AG10803 (cell line): ENCODE results near the gene PKP4.

ENCODE experiments used
- DNase-seq: peaks from one replicate; pipeline ENCODE4 v3.0.0; 2010; ENCODE audit warnings: low read depth
- H3K4me3 ChIP-seq: 2 replicates; pipeline ENCODE4 v1.5.1; 2011; ENCODE audit warnings: mild to moderate bottlenecking, low read length, control low read depth
- TF ChIP-seq, protein P1 (sequence below): conservative IDR thresholded peaks from 2 replicates; pipeline ENCODE4 v1.5.1; 2011; ENCODE audit warnings: mild to moderate bottlenecking, low read length, control low read depth, inconsistent platforms

PKP4 gene, protein sequence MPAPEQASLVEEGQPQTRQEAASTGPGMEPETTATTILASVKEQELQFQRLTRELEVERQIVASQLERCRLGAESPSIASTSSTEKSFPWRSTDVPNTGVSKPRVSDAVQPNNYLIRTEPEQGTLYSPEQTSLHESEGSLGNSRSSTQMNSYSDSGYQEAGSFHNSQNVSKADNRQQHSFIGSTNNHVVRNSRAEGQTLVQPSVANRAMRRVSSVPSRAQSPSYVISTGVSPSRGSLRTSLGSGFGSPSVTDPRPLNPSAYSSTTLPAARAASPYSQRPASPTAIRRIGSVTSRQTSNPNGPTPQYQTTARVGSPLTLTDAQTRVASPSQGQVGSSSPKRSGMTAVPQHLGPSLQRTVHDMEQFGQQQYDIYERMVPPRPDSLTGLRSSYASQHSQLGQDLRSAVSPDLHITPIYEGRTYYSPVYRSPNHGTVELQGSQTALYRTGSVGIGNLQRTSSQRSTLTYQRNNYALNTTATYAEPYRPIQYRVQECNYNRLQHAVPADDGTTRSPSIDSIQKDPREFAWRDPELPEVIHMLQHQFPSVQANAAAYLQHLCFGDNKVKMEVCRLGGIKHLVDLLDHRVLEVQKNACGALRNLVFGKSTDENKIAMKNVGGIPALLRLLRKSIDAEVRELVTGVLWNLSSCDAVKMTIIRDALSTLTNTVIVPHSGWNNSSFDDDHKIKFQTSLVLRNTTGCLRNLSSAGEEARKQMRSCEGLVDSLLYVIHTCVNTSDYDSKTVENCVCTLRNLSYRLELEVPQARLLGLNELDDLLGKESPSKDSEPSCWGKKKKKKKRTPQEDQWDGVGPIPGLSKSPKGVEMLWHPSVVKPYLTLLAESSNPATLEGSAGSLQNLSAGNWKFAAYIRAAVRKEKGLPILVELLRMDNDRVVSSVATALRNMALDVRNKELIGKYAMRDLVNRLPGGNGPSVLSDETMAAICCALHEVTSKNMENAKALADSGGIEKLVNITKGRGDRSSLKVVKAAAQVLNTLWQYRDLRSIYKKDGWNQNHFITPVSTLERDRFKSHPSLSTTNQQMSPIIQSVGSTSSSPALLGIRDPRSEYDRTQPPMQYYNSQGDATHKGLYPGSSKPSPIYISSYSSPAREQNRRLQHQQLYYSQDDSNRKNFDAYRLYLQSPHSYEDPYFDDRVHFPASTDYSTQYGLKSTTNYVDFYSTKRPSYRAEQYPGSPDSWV

DNA sequence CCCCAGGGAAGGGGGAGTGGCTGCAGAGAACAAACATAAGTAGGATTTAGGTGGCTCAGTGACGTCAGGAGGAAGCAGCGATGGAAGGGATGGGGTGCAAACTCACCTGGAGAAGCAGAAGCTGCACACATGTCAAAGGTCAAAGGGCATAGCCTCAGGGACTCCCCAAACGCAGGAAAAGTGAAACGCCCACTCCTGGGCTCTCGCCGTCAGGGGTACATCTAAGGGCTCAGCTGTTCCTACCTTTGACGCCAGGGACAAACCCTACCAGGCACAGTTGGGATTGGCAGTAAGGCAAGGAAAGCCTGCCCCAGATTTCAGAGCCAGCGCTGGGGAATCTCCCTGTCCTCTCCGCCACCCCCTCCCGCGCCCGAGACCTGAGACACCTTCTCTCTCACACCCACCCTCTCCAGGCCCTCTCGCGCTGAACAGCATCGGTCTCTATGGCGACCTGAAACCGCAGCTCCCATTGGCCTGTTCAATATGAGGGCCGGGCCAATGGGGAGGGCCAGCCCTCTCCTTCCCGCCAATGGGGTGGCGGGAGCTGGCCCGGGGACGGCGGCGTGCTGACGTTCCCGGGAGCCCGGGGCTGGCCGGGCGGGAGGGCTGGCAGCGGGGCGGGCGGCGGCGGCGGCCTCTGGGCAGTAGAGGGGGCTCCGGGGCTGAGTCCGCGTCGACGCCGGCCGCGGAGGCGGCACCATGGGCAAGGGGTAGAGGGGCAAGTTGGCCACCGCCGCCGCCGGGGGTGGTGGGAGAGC, at the start of gene PKP4, which contains the start of gene CCDC148:
Gene PKP4, plus strand, starts transcription at position 644 of the 758 bp plus-strand sequence. CDS start 76,233 bp downstream, outside the sequence.
Gene CCDC148, minus strand, starts transcription at position 445 of the 758 bp plus-strand sequence. Its CDS starts 314 bp downstream, at position 131.
- peak; percentile 90 for DNase-seq
- TF ChIP-seq, protein P1, sequence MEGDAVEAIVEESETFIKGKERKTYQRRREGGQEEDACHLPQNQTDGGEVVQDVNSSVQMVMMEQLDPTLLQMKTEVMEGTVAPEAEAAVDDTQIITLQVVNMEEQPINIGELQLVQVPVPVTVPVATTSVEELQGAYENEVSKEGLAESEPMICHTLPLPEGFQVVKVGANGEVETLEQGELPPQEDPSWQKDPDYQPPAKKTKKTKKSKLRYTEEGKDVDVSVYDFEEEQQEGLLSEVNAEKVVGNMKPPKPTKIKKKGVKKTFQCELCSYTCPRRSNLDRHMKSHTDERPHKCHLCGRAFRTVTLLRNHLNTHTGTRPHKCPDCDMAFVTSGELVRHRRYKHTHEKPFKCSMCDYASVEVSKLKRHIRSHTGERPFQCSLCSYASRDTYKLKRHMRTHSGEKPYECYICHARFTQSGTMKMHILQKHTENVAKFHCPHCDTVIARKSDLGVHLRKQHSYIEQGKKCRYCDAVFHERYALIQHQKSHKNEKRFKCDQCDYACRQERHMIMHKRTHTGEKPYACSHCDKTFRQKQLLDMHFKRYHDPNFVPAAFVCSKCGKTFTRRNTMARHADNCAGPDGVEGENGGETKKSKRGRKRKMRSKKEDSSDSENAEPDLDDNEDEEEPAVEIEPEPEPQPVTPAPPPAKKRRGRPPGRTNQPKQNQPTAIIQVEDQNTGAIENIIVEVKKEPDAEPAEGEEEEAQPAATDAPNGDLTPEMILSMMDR: peak; percentile 37
- peak within 1 kb of the TSS; percentile 87 for H3K4me3 ChIP-seq

DNA sequence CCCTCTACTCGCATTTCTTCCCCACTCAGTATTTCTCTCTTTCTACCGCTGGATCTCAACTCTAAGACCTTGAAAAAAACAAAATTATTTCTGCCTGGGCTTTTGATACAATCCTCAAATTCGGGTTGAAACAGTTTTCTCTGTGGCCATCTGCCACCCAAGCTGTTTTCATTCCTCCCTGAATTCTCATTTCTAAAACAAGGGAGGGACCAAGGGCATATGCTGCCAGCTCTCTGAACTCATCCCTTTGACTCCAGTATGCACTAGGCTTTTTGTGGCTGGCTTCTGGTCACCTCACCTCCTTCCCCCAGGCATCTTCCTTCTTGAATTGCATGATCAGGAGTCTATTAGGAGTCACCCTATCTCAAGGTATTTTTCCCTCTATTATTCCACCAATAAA, 49.7 kb upstream of the PKP4 start:
- TF ChIP-seq, protein P1: no peak

DNA sequence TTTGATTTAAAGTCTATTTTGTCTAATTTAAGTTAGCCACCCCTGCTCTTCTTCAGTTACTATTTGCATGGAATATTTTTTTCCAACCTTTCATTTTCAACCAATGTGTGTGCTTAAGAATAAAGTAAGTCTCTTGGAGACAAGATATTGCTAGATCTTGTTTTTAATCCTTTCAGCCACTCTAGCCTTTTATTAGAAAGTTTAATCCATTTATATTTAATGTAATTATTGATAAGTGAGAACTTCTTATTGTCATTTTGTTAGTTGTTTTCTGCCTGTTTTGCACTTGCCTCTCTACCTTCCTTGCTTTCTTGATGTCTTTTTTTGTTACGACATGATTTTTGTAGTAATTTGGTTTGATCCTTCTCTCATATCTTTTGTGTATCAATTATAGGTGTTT, 46.6 kb upstream of the PKP4 start:
- DNase-seq: no peak
- H3K4me3 ChIP-seq: no peak overlapping the region
- TF ChIP-seq, protein P1: no peak

More for the DNA sequence above, 49.7 kb upstream of the PKP4 start:
- DNase-seq: peak; percentile 23
- no peak overlapping the region for H3K4me3 ChIP-seq

DNA sequence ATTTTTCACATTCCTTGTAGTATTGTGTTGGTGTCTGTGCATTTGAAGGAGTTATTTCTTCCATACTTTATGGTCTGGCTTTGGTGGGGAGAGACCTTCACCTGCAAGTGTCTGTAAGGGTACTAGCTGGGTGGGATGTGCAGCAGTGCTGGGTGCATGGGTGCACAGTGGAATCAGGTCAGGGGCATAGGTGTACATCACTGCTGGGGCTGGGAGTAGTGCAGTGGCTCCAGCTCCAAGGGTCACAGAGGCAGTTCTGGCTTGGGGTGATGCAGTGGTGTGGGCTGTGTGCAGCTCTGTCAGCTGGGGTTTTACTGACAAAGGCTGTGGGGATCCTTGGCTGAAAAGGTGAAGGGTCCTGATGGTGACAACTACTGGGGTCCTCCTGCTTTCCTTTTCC, 45.0 kb upstream of the PKP4 start:
- no peak overlapping the region for H3K4me3 ChIP-seq
- DNase-seq: no peak
- TF ChIP-seq, protein P1: no peak

DNA sequence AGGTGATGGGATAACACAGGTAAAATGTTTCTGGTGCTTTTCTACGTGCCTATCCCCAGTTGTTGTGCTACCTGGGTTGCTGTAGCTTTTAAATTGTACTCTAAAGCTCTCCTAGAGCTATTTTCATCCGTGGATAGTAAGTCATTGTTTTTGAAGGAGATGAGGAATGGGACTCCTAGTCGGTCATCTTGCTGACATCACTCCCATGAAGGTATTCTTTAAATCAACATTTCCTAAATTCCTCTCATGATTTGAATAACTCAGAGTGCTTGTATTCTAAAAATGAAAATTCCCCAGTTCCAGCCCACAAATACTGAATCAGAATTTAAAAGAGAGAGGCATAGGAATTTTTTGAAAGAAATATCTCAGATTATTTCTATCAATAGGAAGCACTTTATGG, 44.5 kb upstream of the PKP4 start:
- H3K4me3 ChIP-seq: no peak overlapping the region
- peak; percentile 80 for DNase-seq
- TF ChIP-seq, protein P1: no peak

DNA sequence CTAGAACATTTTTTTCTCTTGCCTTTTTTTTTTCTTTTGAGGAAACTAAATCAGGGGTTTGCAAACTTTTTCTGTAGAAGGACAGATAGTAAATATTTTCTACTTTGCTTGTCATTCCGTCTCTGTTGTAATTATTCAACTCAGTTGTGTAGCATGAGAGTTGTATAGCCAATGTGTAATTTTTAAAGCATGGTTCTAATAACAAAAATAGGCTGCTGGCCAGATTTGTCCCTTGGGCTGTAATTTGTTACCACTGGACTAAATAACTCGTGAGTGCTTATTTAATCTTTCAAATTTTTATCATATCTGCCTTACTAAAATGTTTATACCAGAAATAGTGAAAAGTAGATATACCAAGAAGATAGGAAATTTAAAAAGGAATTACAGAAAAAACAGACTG, 43.2 kb upstream of the PKP4 start:
- peak; percentile 58 for DNase-seq
- TF ChIP-seq, protein P1: no peak
- no peak overlapping the region for H3K4me3 ChIP-seq
